HepG2 (cell line): ENCODE data around the gene SPP2.

Source experiments
- CEBPB ChIP-seq: IDR thresholded peaks from 2 replicates; pipeline ENCODE4 v1.6.1; 2011; ENCODE audit warnings: low read depth, low read length, improper control_type of control experiment, borderline replicate concordance
- ELF4 ChIP-seq: sonication (generic); formaldehyde crosslinking; IDR thresholded peaks from 2 replicates; pipeline ENCODE4 v1.5.0; 2020; ENCODE audit warnings: missing genetic modification reagents, mild to moderate bottlenecking, moderate library complexity, borderline replicate concordance
- GTF2F1 ChIP-seq: fragments of 150-350 bp; IDR thresholded peaks from 2 replicates; pipeline ENCODE4 v1.6.1; 2014; ENCODE audit warnings: low read length
- IKZF4 ChIP-seq: sonication (generic); formaldehyde crosslinking; IDR thresholded peaks from 2 replicates; pipeline ENCODE4 v1.5.1; 2020; ENCODE audit warnings: borderline replicate concordance, mild to moderate bottlenecking, low read depth, missing genetic modification reagents; ENCODE audit errors: not compliant biosample characterization
- MAFK ChIP-seq, 2 experiments: IDR thresholded peaks in 1 of 2; conservative IDR thresholded peaks in 1 of 2; 2 replicates each; pipeline ENCODE4 v1.6.1; 2011; ENCODE audit warnings: improper control_type of control experiment in 2 of 2, low read length in 2 of 2
- POLR2G ChIP-seq: fragments of 200-400 bp; formaldehyde crosslinking; IDR thresholded peaks from 2 replicates; pipeline ENCODE4 v1.6.1; 2018; ENCODE audit warnings: mild to moderate bottlenecking, low read depth, low read length, moderate library complexity
- PREB ChIP-seq: sonication (generic); formaldehyde crosslinking; IDR thresholded peaks from 2 replicates; pipeline ENCODE4 v1.4.0; 2020; ENCODE audit warnings: missing genetic modification reagents
- RELA ChIP-seq: sonication (generic); formaldehyde crosslinking; IDR thresholded peaks from 2 replicates; pipeline ENCODE4 v1.4.0; 2020; ENCODE audit warnings: missing genetic modification reagents
- REST ChIP-seq, 2 experiments: IDR thresholded peaks; 2 replicates each; pipeline ENCODE4 v1.6.1; 2011 to 2012; ENCODE audit warnings: low read length in 2 of 2, borderline replicate concordance in 1 of 2, low read depth in 1 of 2, mild to moderate bottlenecking in 1 of 2, moderate library complexity in 1 of 2
- TCF12 ChIP-seq, 2 experiments: fragments of 450-650 bp in 1 of 2; sonication (generic) in 1 of 2; formaldehyde crosslinking in 1 of 2; IDR thresholded peaks; 2 replicates each; pipeline versions ENCODE4 v1.6.1 to v1.8.0; 2017 to 2022; ENCODE audit warnings: antibody characterized with exemption in 1 of 2, mild to moderate bottlenecking in 1 of 2, missing genetic modification reagents in 1 of 2, moderate library complexity in 1 of 2
- TSC22D2 ChIP-seq: sonication (generic); formaldehyde crosslinking; IDR thresholded peaks from 2 replicates; pipeline ENCODE4 v1.5.1; 2020; ENCODE audit warnings: missing genetic modification reagents, mild to moderate bottlenecking, borderline replicate concordance
- ZNF280D ChIP-seq: sonication (generic); formaldehyde crosslinking; IDR thresholded peaks from 2 replicates; pipeline ENCODE4 v1.5.1; 2020; ENCODE audit warnings: mild to moderate bottlenecking, missing genetic modification reagents
- ZNF746 ChIP-seq: sonication (generic); formaldehyde crosslinking; IDR thresholded peaks from 2 replicates; pipeline ENCODE4 v1.8.0; 2022; ENCODE audit warnings: mild to moderate bottlenecking, missing genetic modification reagents

- TF ChIP-seq ELF4 (no peak), RELA (CRISPR knock-in tag) (no peak), TCF12 (IDR thresholded peaks at IDR 0.05) (no peak), TCF12 (CRISPR knock-in tag; IDR thresholded peaks at IDR 0.05) (no peak), ZNF746 (no peak), ZNF280D (CRISPR knock-in tag) (no peak), CEBPB (no peak), PREB (CRISPR knock-in tag) (no peak), IKZF4 (CRISPR knock-in tag) (no peak), POLR2G (no peak), TSC22D2 (CRISPR knock-in tag) (no peak), MAFK (conservative IDR thresholded peaks at IDR 0.05 in 1 of 2, IDR thresholded peaks at IDR 0.05 in 1 of 2; ENCODE audit: low read length in 2 of 2) (no peak), GTF2F1 (no peak), REST (IDR thresholded peaks at IDR 0.05; ENCODE audit: borderline replicate concordance in 1 of 2, low read depth in 1 of 2, low read length in 2 of 2) (no peak)
Observed at GRCh38 chr2:234002281-234002680, 48.2 kb upstream of the SPP2 start.
